ENCODE results near the gene ZNF618.

ZNF618 gene

DNA sequence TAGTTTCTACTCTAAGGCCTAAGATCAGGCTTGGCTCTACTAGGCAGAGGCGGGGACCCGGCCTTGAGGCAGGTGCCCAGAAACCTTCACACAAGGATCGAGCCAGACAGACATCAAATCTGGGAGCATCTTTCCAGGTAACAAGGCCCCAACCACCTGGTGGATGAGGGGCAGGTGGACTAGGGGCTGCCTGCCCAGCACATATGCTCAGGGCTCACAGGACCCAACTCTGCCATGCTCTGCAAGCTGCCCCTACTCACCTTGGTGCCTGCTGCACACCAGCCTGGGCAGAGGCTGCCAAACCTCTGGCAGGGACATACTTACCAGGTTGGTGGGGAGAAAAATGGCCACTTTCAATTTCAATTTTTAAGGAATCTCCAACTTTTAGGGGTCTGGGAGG lies 2.2 kb upstream of the ZNF618 start:
- H3K4me1 Mint-ChIP-seq (ENCODE audit: low read depth): peaks cover 3% of the 10 kb centered on the region
- no peaks in the 10 kb centered on the region for H3K36me3 Mint-ChIP-seq (ENCODE audit: low read depth)
- peaks cover 47% of the 10 kb centered on the region for H3K27me3 Mint-ChIP-seq (ENCODE audit: low read depth)
- H3K4me3 Mint-ChIP-seq: no peak overlapping the region
- H3K27ac Mint-ChIP-seq: no peak overlapping the region
- H3K9me3 Mint-ChIP-seq: no peaks in the 10 kb centered on the region

DNA sequence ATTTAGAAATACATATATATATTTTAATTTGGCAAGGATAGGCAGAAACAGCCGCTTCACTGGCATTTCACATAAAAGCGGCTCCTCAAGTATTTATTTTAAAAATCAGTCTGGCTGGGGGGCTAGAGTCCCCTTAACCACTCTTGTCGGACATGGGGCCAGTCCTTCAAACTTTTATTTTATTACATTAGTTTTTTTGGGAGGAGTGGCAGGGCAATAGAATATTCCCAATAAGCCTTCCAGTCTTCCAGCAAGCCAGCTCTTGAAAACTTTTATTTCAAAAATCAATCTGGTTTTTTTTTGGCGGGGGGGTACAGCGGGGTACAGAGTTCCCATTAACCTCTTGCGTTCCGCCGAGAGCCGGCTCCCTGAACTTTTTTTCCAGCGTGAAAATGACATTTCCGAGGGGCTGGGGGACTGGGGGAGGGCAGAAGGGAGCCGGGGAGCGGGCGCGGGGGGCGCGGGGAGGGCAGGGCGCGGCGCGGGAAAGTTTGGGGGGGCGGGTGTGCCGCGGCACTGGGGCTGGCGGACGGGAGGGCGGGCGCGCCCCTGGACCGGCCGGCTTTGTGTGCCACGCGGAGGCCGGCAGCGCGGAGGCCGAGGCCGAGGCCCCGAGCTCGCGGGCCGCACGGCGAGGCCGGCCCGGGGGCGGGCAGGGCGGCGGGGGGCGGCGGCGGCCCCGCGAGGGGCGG lies 504 bp upstream of the ZNF618 start:
- H3K9me3 Mint-ChIP-seq: no peaks in the 10 kb centered on the region

DNA sequence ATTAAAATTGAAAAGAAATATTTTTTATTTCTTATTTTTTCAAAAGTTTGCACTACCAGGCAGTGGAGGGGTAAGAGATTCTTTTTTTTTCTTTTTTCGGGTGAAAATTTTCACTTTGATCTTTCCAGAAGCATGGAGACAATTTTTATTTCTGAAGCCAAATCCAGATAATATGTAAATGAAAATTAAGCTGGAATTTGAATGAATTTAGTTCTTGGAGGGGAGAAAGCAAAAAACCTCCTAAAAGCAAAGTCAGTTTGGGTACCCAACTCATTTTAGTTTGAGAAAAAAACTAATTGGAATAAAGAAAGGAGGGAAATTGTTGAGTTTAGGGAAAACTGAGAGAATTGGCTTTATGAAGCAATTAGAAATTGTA lies 872 bp downstream of the ZNF618 start:
- Mint-ChIP-seq H3K4me3 (peak overlapping the region; percentile 91), H3K36me3 (ENCODE audit: low read depth) (no peaks in the 10 kb centered on the region), H3K4me1 (ENCODE audit: low read depth) (peaks cover 7% of the 10 kb centered on the region), H3K27me3 (ENCODE audit: low read depth) (peaks cover 56% of the 10 kb centered on the region), H3K27ac (no peak overlapping the region), H3K9me3 (no peaks in the 10 kb centered on the region)

More for the DNA sequence above, 504 bp upstream of the ZNF618 start:
- Mint-ChIP-seq H3K4me1 (ENCODE audit: low read depth) (peaks cover 7% of the 10 kb centered on the region), H3K4me3 (peak overlapping the region; percentile 40), H3K36me3 (ENCODE audit: low read depth) (no peaks in the 10 kb centered on the region), H3K27ac (no peak overlapping the region), H3K27me3 (ENCODE audit: low read depth) (peaks cover 52% of the 10 kb centered on the region)

DNA sequence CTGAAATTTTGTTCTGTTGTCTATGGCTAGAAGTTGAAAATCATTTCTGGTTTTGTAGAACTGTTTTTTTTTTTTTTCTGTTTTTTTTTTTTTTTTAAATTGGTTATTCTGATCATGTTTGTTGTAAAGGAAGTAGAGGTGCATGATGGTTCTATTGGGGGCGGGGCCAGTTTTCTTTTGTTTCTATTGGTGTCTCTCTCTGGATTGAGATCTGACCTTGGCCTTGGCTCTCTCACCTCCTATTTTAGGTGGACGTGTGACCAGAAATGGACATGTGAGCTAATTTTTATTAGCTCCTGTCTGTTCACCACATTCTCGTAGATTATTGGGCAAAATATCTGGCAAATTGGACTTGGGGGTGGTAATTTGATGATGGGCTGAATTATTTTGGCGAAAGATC lies 3.2 kb downstream of the ZNF618 start:
- Mint-ChIP-seq H3K9me3 (no peaks in the 10 kb centered on the region), H3K4me3 (no peak overlapping the region), H3K36me3 (ENCODE audit: low read depth) (no peaks in the 10 kb centered on the region), H3K27ac (no peak overlapping the region), H3K27me3 (ENCODE audit: low read depth) (peaks cover 37% of the 10 kb centered on the region), H3K4me1 (ENCODE audit: low read depth) (peaks cover 7% of the 10 kb centered on the region)

GRCh38 chr9:113879911-113880310 lies 3.8 kb downstream of the ZNF618 start:
- Mint-ChIP-seq H3K27me3 (ENCODE audit: low read depth) (peaks cover 31% of the 10 kb centered on the region), H3K27ac (no peak overlapping the region), H3K9me3 (no peaks in the 10 kb centered on the region), H3K4me3 (no peak overlapping the region), H3K4me1 (ENCODE audit: low read depth) (peaks cover 7% of the 10 kb centered on the region), H3K36me3 (ENCODE audit: low read depth) (no peaks in the 10 kb centered on the region)

GRCh38 chr9:113882181-113882580 lies 6.1 kb downstream of the ZNF618 start:
- H3K4me1 Mint-ChIP-seq (ENCODE audit: low read depth): peaks cover 18% of the 10 kb centered on the region
- H3K27me3 Mint-ChIP-seq (ENCODE audit: low read depth): peaks cover 17% of the 10 kb centered on the region
- H3K27ac Mint-ChIP-seq: no peak overlapping the region
- H3K4me3 Mint-ChIP-seq: no peak overlapping the region
- peaks cover 5% of the 10 kb centered on the region for H3K36me3 Mint-ChIP-seq (ENCODE audit: low read depth)
- no peaks in the 10 kb centered on the region for H3K9me3 Mint-ChIP-seq

DNA sequence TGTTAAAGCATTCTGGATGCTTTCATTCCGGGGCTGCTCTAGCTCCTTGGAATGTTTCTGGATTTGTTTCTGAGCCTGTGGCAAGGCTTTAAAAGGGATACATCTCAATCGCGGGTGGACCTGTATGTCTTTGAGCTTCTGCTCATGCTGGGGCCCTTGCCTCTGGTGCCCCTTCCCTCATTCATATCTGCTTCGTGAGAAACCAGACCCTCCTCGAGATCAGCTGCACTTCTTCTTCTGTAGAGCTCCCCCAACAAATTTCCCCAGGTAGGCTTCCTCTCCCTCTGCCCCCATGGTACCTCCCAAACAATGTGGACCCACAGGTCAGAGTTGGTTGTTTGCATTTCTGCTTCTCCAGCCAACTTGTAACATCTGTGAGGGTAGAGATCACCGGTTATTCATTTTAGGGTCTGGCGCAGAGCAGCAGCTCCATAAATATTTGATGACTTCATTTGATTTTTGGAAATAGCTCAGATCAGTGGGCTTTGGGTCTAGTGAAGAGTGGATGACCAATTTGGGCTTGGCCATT lies 6.6 kb downstream of the ZNF618 start:
- Mint-ChIP-seq H3K27ac (no peak overlapping the region), H3K4me3 (no peak overlapping the region), H3K27me3 (ENCODE audit: low read depth) (peaks cover 14% of the 10 kb centered on the region), H3K36me3 (ENCODE audit: low read depth) (peaks cover 5% of the 10 kb centered on the region), H3K4me1 (ENCODE audit: low read depth) (peaks cover 18% of the 10 kb centered on the region), H3K9me3 (no peaks in the 10 kb centered on the region)

- H3K4me3 Mint-ChIP-seq: peak overlapping the region; percentile 79
- H3K27me3 Mint-ChIP-seq (ENCODE audit: low read depth): peaks cover 4% of the 10 kb centered on the region
- H3K4me1 Mint-ChIP-seq (ENCODE audit: low read depth): peaks cover 14% of the 10 kb centered on the region
- H3K9me3 Mint-ChIP-seq: peaks cover 3% of the 10 kb centered on the region
- H3K27ac Mint-ChIP-seq: peak overlapping the region; percentile 13
- peaks cover 5% of the 10 kb centered on the region for H3K36me3 Mint-ChIP-seq (ENCODE audit: low read depth)
Observed at GRCh38 chr9:113885183-113886025, 9.3 kb downstream of the ZNF618 start.

DNA sequence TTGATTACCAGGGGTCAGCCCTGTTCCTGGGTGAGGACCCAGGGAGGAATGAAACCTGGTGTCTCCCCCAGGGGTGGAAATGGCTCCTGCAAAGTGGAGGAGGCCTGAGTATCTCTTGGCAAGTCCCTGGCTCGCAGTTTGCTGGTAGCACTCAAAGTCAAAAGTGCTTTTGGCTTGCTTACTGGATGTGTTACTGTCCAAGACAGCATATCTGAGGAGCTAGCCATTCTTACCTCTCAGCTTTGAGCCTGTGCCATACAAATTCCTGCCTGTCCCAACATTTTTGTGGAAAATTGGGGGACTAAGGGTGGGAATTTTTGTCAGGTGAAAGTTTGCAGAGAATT lies 9.9 kb downstream of the ZNF618 start:
- Mint-ChIP-seq H3K4me1 (ENCODE audit: low read depth) (peaks cover 14% of the 10 kb centered on the region), H3K27me3 (ENCODE audit: low read depth) (peaks cover 4% of the 10 kb centered on the region), H3K4me3 (peak overlapping the region; percentile 79), H3K36me3 (ENCODE audit: low read depth) (peaks cover 5% of the 10 kb centered on the region), H3K27ac (peak overlapping the region; percentile 81), H3K9me3 (peaks cover 3% of the 10 kb centered on the region)

- peak overlapping the region; percentile 81 for H3K27ac Mint-ChIP-seq
- peaks cover 14% of the 10 kb centered on the region for H3K4me1 Mint-ChIP-seq (ENCODE audit: low read depth)
- H3K27me3 Mint-ChIP-seq (ENCODE audit: low read depth): peaks cover 6% of the 10 kb centered on the region
- peaks cover 3% of the 10 kb centered on the region for H3K9me3 Mint-ChIP-seq
- H3K4me3 Mint-ChIP-seq: peak overlapping the region; percentile 79
- peaks cover 5% of the 10 kb centered on the region for H3K36me3 Mint-ChIP-seq (ENCODE audit: low read depth)
Observed at GRCh38 chr9:113886466-113886865, 10.4 kb downstream of the ZNF618 start.

- Mint-ChIP-seq H3K4me3 (no peak overlapping the region), H3K9me3 (peaks cover 3% of the 10 kb centered on the region), H3K36me3 (ENCODE audit: low read depth) (peaks cover 5% of the 10 kb centered on the region), H3K27ac (peak overlapping the region; percentile 16), H3K27me3 (ENCODE audit: low read depth) (peaks cover 6% of the 10 kb centered on the region), H3K4me1 (ENCODE audit: low read depth) (peaks cover 14% of the 10 kb centered on the region)
Observed at GRCh38 chr9:113886933-113887332, 10.8 kb downstream of the ZNF618 start.

GRCh38 chr9:113887436-113887835 lies 11.3 kb downstream of the ZNF618 start:
- Mint-ChIP-seq H3K36me3 (ENCODE audit: low read depth) (peaks cover 5% of the 10 kb centered on the region), H3K27ac (no peak overlapping the region), H3K9me3 (peaks cover 3% of the 10 kb centered on the region), H3K27me3 (ENCODE audit: low read depth) (peaks cover 6% of the 10 kb centered on the region), H3K4me3 (no peak overlapping the region), H3K4me1 (ENCODE audit: low read depth) (peaks cover 14% of the 10 kb centered on the region)

DNA sequence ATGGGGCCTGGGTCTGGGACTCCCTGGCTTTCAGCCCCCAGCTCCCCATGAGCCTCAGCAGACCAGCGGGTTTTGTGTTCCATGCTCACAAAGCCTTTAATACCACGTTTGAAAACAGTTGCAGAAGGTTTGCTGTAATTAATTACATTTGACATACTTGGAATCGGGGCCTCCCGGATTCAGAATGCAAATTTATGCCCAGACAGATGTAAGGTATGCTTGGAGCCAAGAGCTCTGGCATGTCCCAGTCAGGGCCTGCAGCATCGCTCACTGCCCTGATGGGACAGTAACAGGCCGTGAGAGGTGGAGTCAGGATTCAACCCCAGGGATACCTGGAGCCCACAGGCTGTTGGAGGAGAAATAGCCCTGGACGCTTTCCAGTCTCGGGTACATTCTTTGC lies 12.2 kb downstream of the ZNF618 start:
- no peak overlapping the region for H3K4me3 Mint-ChIP-seq
- peaks cover 14% of the 10 kb centered on the region for H3K4me1 Mint-ChIP-seq (ENCODE audit: low read depth)
- no peak overlapping the region for H3K27ac Mint-ChIP-seq
- peaks cover 5% of the 10 kb centered on the region for H3K36me3 Mint-ChIP-seq (ENCODE audit: low read depth)
- peaks cover 11% of the 10 kb centered on the region for H3K27me3 Mint-ChIP-seq (ENCODE audit: low read depth)
- H3K9me3 Mint-ChIP-seq: peaks cover 3% of the 10 kb centered on the region

GRCh38 chr9:113888976-113889375 lies 12.9 kb downstream of the ZNF618 start:
- H3K36me3 Mint-ChIP-seq (ENCODE audit: low read depth): peaks cover 5% of the 10 kb centered on the region
- no peak overlapping the region for H3K4me3 Mint-ChIP-seq
- H3K4me1 Mint-ChIP-seq (ENCODE audit: low read depth): peaks cover 14% of the 10 kb centered on the region
- H3K9me3 Mint-ChIP-seq: peaks cover 3% of the 10 kb centered on the region
- peaks cover 11% of the 10 kb centered on the region for H3K27me3 Mint-ChIP-seq (ENCODE audit: low read depth)
- H3K27ac Mint-ChIP-seq: no peak overlapping the region

- Mint-ChIP-seq H3K36me3 (ENCODE audit: low read depth) (peaks cover 2% of the 10 kb centered on the region), H3K27me3 (ENCODE audit: low read depth) (peaks cover 18% of the 10 kb centered on the region), H3K4me3 (no peak overlapping the region), H3K9me3 (peaks cover 3% of the 10 kb centered on the region), H3K4me1 (ENCODE audit: low read depth) (peaks cover 11% of the 10 kb centered on the region), H3K27ac (no peak overlapping the region)
Observed at GRCh38 chr9:113890704-113891103, 14.6 kb downstream of the ZNF618 start.

All from T-helper 1 cell treated with Interleukin-12 subunit alpha and Interleukin-12 subunit beta and Interleukin-4 antibody, amounts not matched to agents 30 μg/mL and 1 μg/mL, for 36 hours (primary cell).